B cell (primary cell): ENCODE data around the gene TXNDC5. TPM values are rescaled to one million over a fixed set of nuclear protein-coding genes. Genes with fewer than 3 reads are reported as not detected.

ENCODE experiments used
- ATAC-seq: fragments of 200-7000 bp; cut with Tn5 transposase; one replicate; pipeline ENCODE4 v1.10.0; 2021; ENCODE audit warnings: low read depth, mild to moderate bottlenecking, moderate number of reproducible peaks, moderate library complexity
- CTCF ChIA-PET: fragments of 350-600 bp; sonication (Branson Sonifier 250); formaldehyde crosslinking; loops from one replicate; lab custom pipeline; 2021; ENCODE audit warnings: antibody characterized with exemption, inconsistent platforms; lab: Charles Lee
- POLR2A ChIA-PET: fragments of 350-600 bp; sonication (Branson Sonifier 250); formaldehyde crosslinking; loops from one replicate; lab custom pipeline; 2021; ENCODE audit warnings: antibody characterized with exemption; lab: Charles Lee
- DNase-seq: peaks from one replicate; pipeline ENCODE4 v3.0.0; 2013
- H2AFZ ChIP-seq: 2 replicates; pipeline ENCODE4 v1.6.1; 2012; ENCODE audit warnings: mild to moderate bottlenecking, low read depth, low read length; ENCODE audit not compliant: insufficient read depth, poor library complexity, severe bottlenecking
- H3K27ac ChIP-seq, 2 donors: 1 replicate in 1 of 2; 2 replicates in 1 of 2; pipeline ENCODE4 v1.5.1; 2012 to 2013; ENCODE audit warnings: low read length in 2 of 2, mild to moderate bottlenecking in 2 of 2, moderate library complexity in 1 of 2
- H3K27me3 ChIP-seq, 4 experiments: fragments of 200-600 bp in 1 of 4; sonication (generic) in 1 of 4; replicated peaks in 1 of 4; 1 replicate in 2 of 4; 2 replicates in 2 of 4; pipeline versions ENCODE4 v1.6.1 to v1.7.0; 2013 to 2016; ENCODE audit warnings: low read length in 3 of 4, mild to moderate bottlenecking in 2 of 4, mixed read lengths in 1 of 4, moderate library complexity in 1 of 4; ENCODE audit not compliant: insufficient read depth in 4 of 4, control insufficient read depth in 3 of 4; ENCODE audit errors: control extremely low read depth in 1 of 4
- H3K36me3 ChIP-seq, 2 experiments: replicated peaks in 1 of 2; 1 replicate in 1 of 2; 2 replicates in 1 of 2; pipeline versions ENCODE4 v1.6.1 to v1.7.1; 2013; ENCODE audit warnings: low read length in 1 of 2; ENCODE audit not compliant: insufficient read depth in 2 of 2, control insufficient read depth in 1 of 2; ENCODE audit errors: control extremely low read depth in 1 of 2, extremely low read depth in 1 of 2
- H3K4me1 ChIP-seq, 2 donors: fragments of 200-600 bp in 1 of 2; sonication (generic) in 1 of 2; 1 replicate in 1 of 2; 2 replicates in 1 of 2; pipeline versions ENCODE4 v1.5.1 to v1.6.1; 2013 to 2017; ENCODE audit warnings: low read length in 2 of 2; ENCODE audit not compliant: control insufficient read depth in 2 of 2, insufficient read depth in 2 of 2
- H3K4me2 ChIP-seq: replicated peaks from 2 replicates; pipeline ENCODE3; 2012; ENCODE audit warnings: mild to moderate bottlenecking, low read depth, low read length; ENCODE audit not compliant: poor library complexity, severe bottlenecking
- H3K4me3 ChIP-seq, 5 experiments: fragments of 200-600 bp in 1 of 5; sonication (generic) in 1 of 5; 1 replicate in 3 of 5; 2 replicates in 2 of 5; pipeline versions ENCODE4 v1.5.1 to v1.7.0; 2011 to 2016; ENCODE audit warnings: low read length in 4 of 5, mild to moderate bottlenecking in 4 of 5, low read depth in 2 of 5, control low read depth in 1 of 5, moderate library complexity in 1 of 5; ENCODE audit not compliant: insufficient read depth in 1 of 5; ENCODE audit errors: control extremely low read depth in 1 of 5, extremely low read depth in 1 of 5
- H3K79me2 ChIP-seq: fragments of 200-600 bp; sonication (generic); one replicate; pipeline ENCODE4 v1.6.0; 2016; ENCODE audit warnings: low read length; ENCODE audit not compliant: control insufficient read depth, insufficient read depth
- H3K9ac ChIP-seq: fragments of 200-600 bp; sonication (generic); 2 replicates; pipeline ENCODE4 v1.6.1; 2017; ENCODE audit warnings: mild to moderate bottlenecking, low read length, moderate library complexity
- H3K9me3 ChIP-seq, 3 donors: one replicate each; pipeline versions ENCODE4 v1.6.1 to v1.7.1; 2013; ENCODE audit warnings: low read length in 2 of 3; ENCODE audit not compliant: control insufficient read depth in 2 of 3, insufficient read depth in 1 of 3; ENCODE audit errors: control extremely low read depth in 1 of 3
- H4K20me1 ChIP-seq: 2 replicates; pipeline ENCODE4 v1.6.0; 2012; ENCODE audit warnings: mild to moderate bottlenecking, low read length; ENCODE audit not compliant: insufficient read depth, control insufficient read depth, poor library complexity, severe bottlenecking
- H3K27ac Mint-ChIP-seq: one replicate; pipeline ENCODE4 v1.8.0; 2021; ENCODE audit warnings: mixed read lengths
- H3K27me3 Mint-ChIP-seq: one replicate; pipeline ENCODE4 v1.8.0; 2021; ENCODE audit warnings: mixed read lengths
- H3K4me1 Mint-ChIP-seq: one replicate; pipeline ENCODE4 v1.8.0; 2021; ENCODE audit warnings: mixed read lengths
- H3K4me3 Mint-ChIP-seq: one replicate; pipeline ENCODE4 v1.8.0; 2021; ENCODE audit warnings: mixed read lengths
- H3K9me3 Mint-ChIP-seq: one replicate; pipeline ENCODE4 v1.8.0; 2022; ENCODE audit warnings: mixed read lengths; ENCODE audit not compliant: insufficient read depth
- CTCF ChIP-seq: fragments of 200-600 bp; IDR thresholded peaks from one replicate; pipeline ENCODE4 v1.8.0; 2022; ENCODE audit warnings: antibody characterized with exemption, mild to moderate bottlenecking
- EZH2 ChIP-seq: IDR thresholded peaks from 2 replicates; pipeline ENCODE4 v1.6.1; 2012; ENCODE audit warnings: borderline replicate concordance, low read depth, mild to moderate bottlenecking, moderate library complexity, low read length; ENCODE audit not compliant: insufficient read depth, poor library complexity, severe bottlenecking
- WGBS: methylation state at CpG from one replicate; pipeline ENCODE4 v1.1.5; 2013; ENCODE audit warnings: missing lambda C conversion rate; ENCODE audit not compliant: insufficient coverage; 5-methylcytosine and 5-hydroxymethylcytosine counted together
- intact Hi-C: fragments of 100-400 bp; cut with micrococcal nuclease; formaldehyde crosslinking; loops from one replicate; pipeline ENCODE4 v1.10.0; 2022
- polyA plus RNA-seq: library from polyadenylated mRNA; depleted of rRNA; stranded (reverse); fragments of >200 nt; gene quantifications from 2 replicates; pipeline ENCODE4 v1.2.3, GENCODE V29; 2012
- total RNA-seq, 2 donors: library from RNA; stranded (reverse); fragments of 120-200 nt in 1 of 2; gene quantifications; 1 replicate in 1 of 2; 2 replicates in 1 of 2; pipeline versions ENCODE4 v1.2.3 to v1.2.4, GENCODE V29; 2013 to 2022

Gene TXNDC5
- total and polyA plus RNA-seq, 2 donors (not counting 1 experiment from before 2014, with no cell fraction given) = 62.6 to 91.9 TPM

GRCh38 chr6:7956257-7956656 is 45.7 kb upstream of the TXNDC5 start:
- Histone ChIP-seq H3K9me3 (no peaks in the 10 kb centered on the region), H3K36me3 (no peaks in the 10 kb centered on the region), H3K4me3 (no peak overlapping the region), H3K27ac (no peak overlapping the region), H3K4me1 (peaks cover 0 to 5% of the 10 kb centered on the region in 2 donors), H2AFZ (no peak overlapping the region), H4K20me1 (no peaks in the 10 kb centered on the region), H3K79me2 (no peaks in the 10 kb centered on the region), H3K27me3 (no peaks in the 10 kb centered on the region), H3K9ac (no peak overlapping the region), H3K4me2 (no peak overlapping the region)
- intact Hi-C loops = no loop called here
- no peaks in the 10 kb centered on the region for H3K9me3 Mint-ChIP-seq
- ATAC-seq = no peak
- DNase-seq = no peak
- peaks cover 9% of the 10 kb centered on the region for H3K27me3 Mint-ChIP-seq
- no peak overlapping the region for H3K4me3 Mint-ChIP-seq
- CTCF ChIA-PET = no interaction called here
- no peak overlapping the region for H3K27ac Mint-ChIP-seq
- peaks cover 9% of the 10 kb centered on the region for H3K4me1 Mint-ChIP-seq
- WGBS = no CpG with 5 or more reads among the region's 1 CpG
- TF ChIP-seq CTCF (no peak), EZH2 (no peak)
- POLR2A ChIA-PET = no interaction called here

GRCh38 chr6:7954477-7955200 is 44.1 kb upstream of the TXNDC5 start:
- H3K27ac Mint-ChIP-seq = no peak overlapping the region
- H3K9me3 ChIP-seq = no peaks in the 10 kb centered on the region
- H3K27me3 ChIP-seq = no peaks in the 10 kb centered on the region
- H3K9ac ChIP-seq = no peak overlapping the region
- H4K20me1 ChIP-seq = no peaks in the 10 kb centered on the region
- no peaks in the 10 kb centered on the region for H3K4me1 ChIP-seq
- H3K4me1 Mint-ChIP-seq = no peaks in the 10 kb centered on the region
- ChIA-PET CTCF (no interaction called here), POLR2A (no interaction called here)
- DNase-seq (no peak), ATAC-seq (no peak)
- no peak overlapping the region for H3K4me2 ChIP-seq
- no peaks in the 10 kb centered on the region for H3K36me3 ChIP-seq
- H3K79me2 ChIP-seq = no peaks in the 10 kb centered on the region
- no peak for TF ChIP-seq EZH2
- intact Hi-C loops = no loop called here
- H3K27me3 Mint-ChIP-seq = peaks cover 9% of the 10 kb centered on the region
- no peak overlapping the region for H3K4me3 ChIP-seq
- no peak overlapping the region for H2AFZ ChIP-seq
- no peak overlapping the region for H3K4me3 Mint-ChIP-seq
- 100% methylated on average over 1 of the region's 4 CpGs for WGBS
- no peaks in the 10 kb centered on the region for H3K9me3 Mint-ChIP-seq
- H3K27ac ChIP-seq = no peak overlapping the region
